ENCODE results near the gene RNF208.
A peak's percentile ranks its signal among the peaks of the same experiment; 100 is the strongest.

RNF208 gene

GRCh38 chr9:137206602-137207001 lies 15.4 kb downstream of the RNF208 start:
- no peak for DNase-seq

GRCh38 chr9:137205126-137206069 lies 16.6 kb downstream of the RNF208 start, which contains the start of the genes NDOR1 and TMEM203:
NDOR1 (plus strand) TSS chr9:137205700; CDS start chr9:137205778, 78 bp downstream.
TMEM203 (minus strand) TSS chr9:137205648; CDS start chr9:137205414, 234 bp downstream.
- peak; percentile 69 for DNase-seq

GRCh38 chr9:137204731-137205125 lies 17.3 kb downstream of the RNF208 start:
- DNase-seq, result no peak

GRCh38 chr9:137202966-137203365 lies 19.1 kb downstream of the RNF208 start:
- DNase-seq, result no peak

- DNase-seq, result no peak
Measured at GRCh38 chr9:137201205-137201868, 20.7 kb downstream of the RNF208 start.

- peak; percentile 99 for DNase-seq
Measured at GRCh38 chr9:137200311-137201204, 21.5 kb downstream of the RNF208 start, which contains the start of gene TPRN. TPRN (minus strand) TSS chr9:137200741; CDS start chr9:137200711, 30 bp downstream.

- no peak for DNase-seq
Measured at GRCh38 chr9:137199411-137200121, 22.5 kb downstream of the RNF208 start.

- no peak for DNase-seq
Measured at GRCh38 chr9:137198902-137199283, 23.1 kb downstream of the RNF208 start.

- DNase-seq, result no peak
Measured at GRCh38 chr9:137198051-137198901, 23.8 kb downstream of the RNF208 start.

- DNase-seq, result peak; percentile 86
Measured at GRCh38 chr9:137195525-137196220, 26.4 kb downstream of the RNF208 start.

GRCh38 chr9:137194909-137195308 lies 27.1 kb downstream of the RNF208 start:
- peak; percentile 88 for DNase-seq

- DNase-seq, result no peak
Measured at GRCh38 chr9:137194388-137194787, 27.7 kb downstream of the RNF208 start.

- no peak for DNase-seq
Measured at GRCh38 chr9:137193771-137194170, 28.3 kb downstream of the RNF208 start.

- DNase-seq, result no peak
Measured at GRCh38 chr9:137192859-137193258, 29.2 kb downstream of the RNF208 start.

- no peak for DNase-seq
Measured at GRCh38 chr9:137192448-137192780, 29.6 kb downstream of the RNF208 start.

GRCh38 chr9:137191691-137192447 lies 30.2 kb downstream of the RNF208 start:
- DNase-seq, result no peak

GRCh38 chr9:137191245-137191644 lies 30.8 kb downstream of the RNF208 start:
- DNase-seq, result no peak

- no peak for DNase-seq
Measured at GRCh38 chr9:137190315-137190856, 31.7 kb downstream of the RNF208 start.
